LNCAP (cell line): ENCODE results near the gene ANKRD31.
A peak's percentile ranks its signal among the peaks of the same experiment; 100 is the strongest.

Experiments used
- CTCF ChIP-seq: fragments of 450-650 bp; IDR thresholded peaks from 2 replicates; pipeline ENCODE4 v1.5.1; 2017; ENCODE audit warnings: mild to moderate bottlenecking

ANKRD31 gene

GRCh38 chr5:75055727-75056144, 180.9 kb downstream of the ANKRD31 start:
- TF ChIP-seq CTCF: no peak

DNA sequence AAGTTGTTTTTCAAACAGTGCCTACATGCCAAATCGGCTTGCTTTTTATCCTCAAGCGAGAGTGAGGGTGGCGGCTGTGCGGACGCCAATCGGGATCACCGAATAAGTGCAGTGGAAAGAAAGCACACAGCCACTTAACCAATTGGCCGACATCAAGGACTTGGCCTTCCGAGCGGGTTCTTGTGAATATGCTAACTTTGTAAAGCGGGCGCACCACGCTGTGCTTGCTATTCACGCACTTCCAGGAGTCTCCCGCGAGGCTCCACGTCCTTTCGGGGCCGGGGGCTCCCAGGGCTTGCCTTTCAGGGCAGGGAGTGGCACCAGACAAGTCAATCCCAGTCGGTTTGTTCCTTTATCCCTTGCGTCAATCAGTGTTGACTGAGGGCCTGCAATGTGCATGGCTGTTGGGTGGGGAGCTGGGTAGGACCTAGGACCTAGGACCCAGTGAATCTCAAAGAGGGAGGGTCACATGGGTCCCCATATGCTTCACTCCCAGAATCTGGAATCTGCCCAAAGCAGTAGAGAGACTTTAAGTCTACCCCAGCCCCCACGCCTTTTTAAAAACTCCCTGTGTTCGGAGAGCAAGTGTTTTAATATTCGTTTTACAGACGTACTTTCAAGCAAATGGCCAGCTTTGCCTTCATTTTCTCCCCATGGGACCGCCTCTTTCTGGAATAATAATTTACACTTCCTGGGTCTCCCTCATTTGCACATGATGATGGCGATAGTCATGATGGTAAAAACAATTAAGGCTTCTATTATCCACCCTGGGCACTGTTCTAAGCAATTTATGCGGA, 182.3 kb downstream of the ANKRD31 start:
- no peak for TF ChIP-seq CTCF

- peak; percentile 41 for TF ChIP-seq CTCF
Measured at GRCh38 chr5:75053304-75054133, 183.2 kb downstream of the ANKRD31 start.

DNA sequence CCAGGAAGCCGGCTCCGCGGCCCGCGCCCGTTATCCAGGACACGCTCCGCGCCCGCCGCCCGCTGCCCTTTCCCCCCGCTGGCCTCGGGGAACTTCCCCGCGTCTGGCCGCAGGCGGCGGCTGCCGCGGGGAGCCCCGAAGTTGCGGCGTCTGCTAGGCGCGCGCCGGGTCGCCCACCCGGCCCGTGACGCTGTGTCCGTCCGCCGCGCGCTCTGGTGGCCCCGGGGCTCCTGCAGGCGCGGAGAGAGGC, 183.7 kb downstream of the ANKRD31 start:
- TF ChIP-seq CTCF: no peak

DNA sequence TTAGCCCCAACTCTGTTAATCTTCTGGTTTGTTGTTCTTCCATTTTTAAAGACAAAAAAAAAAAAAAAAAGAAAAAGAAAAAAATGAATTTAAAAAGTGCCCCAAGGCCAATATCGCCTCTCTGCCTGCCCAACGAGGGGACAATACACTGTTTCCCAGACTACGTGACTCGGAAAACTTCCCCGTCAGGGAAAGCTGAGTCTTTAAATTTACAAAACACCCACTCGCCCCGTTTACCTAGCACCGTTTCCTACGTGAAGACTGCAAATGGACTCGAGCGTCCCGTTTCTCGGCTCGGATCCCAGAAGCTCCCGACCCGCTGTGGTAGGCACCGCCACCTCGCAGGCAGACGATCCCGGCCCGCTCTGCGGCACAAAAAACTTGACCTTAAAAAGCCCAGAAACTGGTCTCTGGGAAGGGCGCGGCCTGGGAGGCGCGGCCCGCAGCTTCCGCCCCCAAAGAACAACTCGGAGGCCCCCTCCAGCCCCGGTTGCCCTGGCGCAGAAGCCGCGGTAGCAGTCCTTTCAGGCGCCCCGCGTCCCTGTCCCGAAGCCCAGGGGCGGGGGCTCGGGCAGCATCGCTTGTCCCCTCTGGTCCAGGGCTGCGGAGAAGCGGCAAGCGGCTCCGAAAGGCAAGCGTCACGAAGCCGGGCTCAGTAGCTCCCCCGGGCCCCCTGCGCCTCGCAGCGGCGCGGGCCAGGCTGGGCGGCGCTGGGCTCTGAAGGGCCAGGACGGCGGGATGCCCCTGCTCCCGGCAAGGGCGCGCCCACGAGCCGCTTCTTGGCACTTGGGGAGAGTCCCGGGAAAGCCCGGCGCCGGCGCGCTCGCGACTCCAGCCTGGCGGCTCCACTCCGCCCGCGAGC, 184.3 kb downstream of the ANKRD31 start, which contains the start of gene GCNT4:
Gene GCNT4, minus strand, starts transcription at position 367 of the 862 bp plus-strand sequence. CDS start 22,521 bp downstream, outside the sequence.
- no peak for TF ChIP-seq CTCF

DNA sequence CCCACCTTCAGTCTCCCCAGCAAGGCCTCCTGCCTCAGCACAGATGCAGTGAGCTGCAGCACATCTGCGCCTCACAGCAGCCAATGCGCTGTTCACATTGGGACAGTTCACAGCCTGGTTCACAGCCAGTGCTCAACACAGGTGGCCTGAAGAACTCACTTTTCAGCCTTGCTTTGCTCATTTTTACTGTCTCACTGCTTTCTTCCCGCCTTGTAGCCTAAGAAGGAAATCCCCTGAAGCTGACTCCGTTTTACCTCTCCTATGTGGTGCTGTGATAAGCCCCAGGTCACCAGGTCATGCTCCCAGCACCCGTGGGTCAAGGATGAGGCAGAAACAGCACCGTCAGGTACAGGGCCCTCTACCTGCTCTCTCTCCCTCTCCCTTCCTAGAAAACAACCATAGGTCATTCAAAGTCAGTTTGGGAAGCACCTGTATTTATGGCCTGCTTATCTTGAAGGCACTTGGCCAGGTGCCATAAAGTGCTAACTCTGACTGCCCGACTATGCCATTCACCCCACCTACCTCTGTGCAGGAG, 185.4 kb downstream of the ANKRD31 start:
- TF ChIP-seq CTCF: no peak

DNA sequence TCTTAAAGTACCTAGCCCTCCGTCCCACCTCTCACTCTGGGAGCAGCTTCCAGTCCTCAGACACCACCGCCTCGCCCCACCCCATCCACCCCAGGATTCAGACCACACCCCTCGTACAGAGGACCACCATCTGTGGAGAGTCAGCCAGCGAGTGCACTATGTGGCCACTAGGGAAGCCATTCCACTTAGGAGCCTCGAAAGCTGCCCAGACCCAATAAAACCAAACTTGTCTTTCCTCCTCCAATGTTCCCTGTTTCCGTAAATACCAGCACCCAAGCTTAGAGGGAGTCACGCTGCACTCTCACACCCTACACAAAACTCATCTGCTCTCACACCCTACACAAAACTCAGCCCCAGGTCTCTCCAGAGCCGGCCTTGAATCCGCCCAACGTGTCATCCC, 186.3 kb downstream of the ANKRD31 start:
- no peak for TF ChIP-seq CTCF
